ENCODE measurements around the gene ATL2.

- TF ChIP-seq YY1 (IDR thresholded peaks at IDR 0.05; ENCODE audit: insufficient read depth, insufficient read length): no peak
- TF ChIP-seq SUZ12 (IDR thresholded peaks at IDR 0.05; ENCODE audit: extremely low read depth, insufficient read depth, insufficient read length): no peak
- no peak for TF ChIP-seq ZNF274 (IDR thresholded peaks at IDR 0.05; ENCODE audit: low read depth, low read length)
These were observed 1.3 kb downstream of the ATL2 start for GRCh38 chr2:38375696-38376345.

Measured in NT2/D1 (cell line).